Stimulated activated CD8-positive, alpha-beta memory T cell treated with anti-CD3 and anti-CD28 coated beads, Interleukin-4, amount 100 ng/mL, for 24 hours (primary cell): ENCODE results near the gene TGM2.
"Not testable (repeated sequence)": the region's sequence is repeated elsewhere in the genome, so short reads cannot be mapped to it uniquely, and the experiment has no call there.

Experiments
- DNase-seq: peaks from one replicate; pipeline ENCODE4 v3.0.0-alpha.2; 2020; ENCODE audit warnings: low read depth

The TGM2 gene

DNA sequence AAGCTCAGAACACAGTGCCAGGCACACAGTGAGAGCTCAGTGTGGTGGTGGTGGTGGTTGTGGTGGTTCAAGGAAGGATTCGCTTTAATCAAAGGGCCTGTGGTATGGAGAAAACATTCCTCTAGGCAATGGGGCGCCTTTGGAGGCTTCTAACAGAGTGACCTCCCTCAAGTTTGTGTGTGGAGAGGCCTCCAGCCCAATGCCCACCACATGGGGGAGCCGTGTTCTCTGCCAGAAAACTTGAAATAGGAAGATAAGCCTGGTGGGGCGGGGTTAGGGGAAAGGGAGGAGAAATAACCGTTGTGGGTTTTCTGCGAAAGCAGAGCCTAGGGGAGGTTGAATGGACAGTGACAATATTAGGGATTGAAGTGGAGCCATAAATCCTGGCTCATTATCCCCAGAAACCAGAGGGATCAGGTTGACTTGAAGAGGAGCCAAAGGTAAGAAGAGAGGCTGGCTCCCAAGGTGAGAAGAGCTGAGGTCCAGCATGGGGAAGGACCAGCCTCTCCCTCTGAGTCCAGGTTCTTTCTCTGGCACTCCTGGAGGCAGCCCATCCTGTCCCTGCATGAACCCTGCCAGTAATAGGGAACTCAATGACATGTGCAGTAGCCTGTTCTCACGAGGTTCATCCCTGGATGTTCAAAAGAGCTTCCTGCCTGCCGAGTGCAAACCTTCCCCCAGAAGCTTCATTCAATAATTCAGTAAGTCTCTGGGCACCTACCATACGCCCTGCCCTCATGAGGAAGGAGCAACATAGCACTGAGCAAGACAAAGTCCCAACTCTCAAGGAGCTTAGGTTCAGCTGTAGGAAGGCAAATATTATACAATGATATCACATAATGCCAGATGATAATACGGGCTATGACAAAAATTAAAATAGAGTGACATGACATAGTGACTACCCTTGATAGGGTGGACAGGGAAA, 51.4 kb downstream of the TGM2 start:
- DNase-seq, result peak; percentile 6

DNA sequence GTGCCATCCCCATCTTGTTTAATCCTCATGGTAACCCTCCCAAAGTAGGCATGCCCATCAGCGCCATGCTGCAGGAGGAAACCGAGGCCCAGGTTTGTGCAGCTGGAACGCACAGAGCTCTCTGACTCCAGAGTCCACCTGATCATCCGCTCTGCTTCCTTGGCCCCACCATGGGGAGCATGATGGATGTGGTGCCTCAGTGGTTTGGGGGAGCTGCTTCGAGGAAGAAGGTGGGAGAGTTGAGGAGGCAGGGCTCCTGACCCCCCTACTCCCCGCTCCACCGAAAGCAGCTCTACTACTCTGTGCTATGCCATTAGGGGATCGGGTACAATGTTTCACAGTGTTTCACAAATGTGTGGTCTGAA, 52.2 kb downstream of the TGM2 start:
- no peak for DNase-seq

DNA sequence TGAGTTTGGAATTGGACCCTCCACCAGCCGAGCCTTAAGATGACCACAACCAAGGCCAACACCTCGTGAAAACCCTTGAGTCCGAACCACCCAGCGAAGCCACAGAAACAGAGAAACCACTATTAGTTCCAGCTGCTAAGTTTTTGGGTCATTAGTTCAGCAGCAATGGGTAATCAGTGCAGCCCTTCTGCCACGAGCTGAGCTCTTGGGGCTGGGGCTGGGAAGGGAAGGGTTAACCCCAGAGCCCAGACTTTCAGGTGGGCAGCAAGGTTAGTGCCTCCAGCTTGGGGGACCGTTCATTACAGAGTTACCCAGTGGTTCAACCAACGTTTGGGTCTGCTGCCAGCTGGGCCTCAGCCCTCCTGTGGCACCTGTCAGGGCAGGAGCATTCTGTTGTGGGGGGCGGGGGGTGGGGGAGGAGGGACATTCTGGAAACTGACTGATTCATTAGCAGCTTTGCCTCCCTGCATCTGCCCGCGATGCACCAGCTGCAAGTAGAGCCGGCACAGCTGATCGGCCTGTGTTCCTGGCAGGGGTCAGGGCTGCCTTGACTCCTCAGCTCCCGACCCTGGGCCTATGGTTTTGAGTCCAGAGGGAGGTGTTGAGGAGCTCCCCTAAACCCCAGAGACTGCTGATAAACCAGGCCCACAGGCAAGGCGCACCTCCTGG, 52.7 kb downstream of the TGM2 start:
- DNase-seq, result no peak

DNA sequence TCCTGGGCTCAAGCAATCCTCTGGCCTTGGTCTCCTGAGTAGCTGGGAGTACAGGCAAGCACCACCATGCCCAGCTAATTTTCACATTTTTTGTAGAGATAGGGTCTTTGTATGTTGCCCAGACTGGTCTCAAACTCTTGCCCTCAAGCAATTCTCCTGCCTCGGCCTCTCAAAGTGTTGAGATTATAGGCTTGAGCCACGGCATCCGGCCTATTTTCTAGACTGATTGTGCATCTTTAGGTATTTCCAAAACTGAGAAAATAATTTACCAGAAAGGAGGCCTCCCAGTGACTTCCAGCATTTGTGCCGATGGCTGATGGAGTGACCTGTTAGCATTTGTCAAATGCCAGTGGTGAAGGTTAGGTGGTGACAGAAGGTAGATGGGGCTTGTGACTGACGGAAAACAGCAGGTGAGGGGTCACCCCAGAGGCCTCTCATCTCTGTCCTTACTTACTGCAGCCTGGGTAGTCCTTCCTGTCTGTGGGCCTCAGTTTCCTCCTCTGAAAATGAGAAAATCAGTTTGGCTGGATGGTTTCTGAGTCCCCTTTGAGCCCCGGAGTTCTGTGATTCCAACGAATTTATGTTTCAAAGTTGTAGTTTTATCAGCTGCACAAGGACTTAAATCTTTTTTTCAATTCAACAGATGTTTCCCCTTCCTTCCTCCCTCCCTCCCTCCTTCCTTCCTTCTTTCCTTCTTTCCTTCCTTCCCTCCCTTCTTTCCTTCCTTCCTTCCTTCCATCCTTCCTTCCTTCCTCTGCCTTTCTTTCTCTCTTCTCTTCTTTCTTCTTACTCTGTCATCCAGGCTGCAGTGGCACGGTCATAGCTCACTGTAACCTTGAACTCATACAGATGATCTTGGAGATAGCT, 53.5 kb downstream of the TGM2 start:
- DNase-seq, result no peak

DNA sequence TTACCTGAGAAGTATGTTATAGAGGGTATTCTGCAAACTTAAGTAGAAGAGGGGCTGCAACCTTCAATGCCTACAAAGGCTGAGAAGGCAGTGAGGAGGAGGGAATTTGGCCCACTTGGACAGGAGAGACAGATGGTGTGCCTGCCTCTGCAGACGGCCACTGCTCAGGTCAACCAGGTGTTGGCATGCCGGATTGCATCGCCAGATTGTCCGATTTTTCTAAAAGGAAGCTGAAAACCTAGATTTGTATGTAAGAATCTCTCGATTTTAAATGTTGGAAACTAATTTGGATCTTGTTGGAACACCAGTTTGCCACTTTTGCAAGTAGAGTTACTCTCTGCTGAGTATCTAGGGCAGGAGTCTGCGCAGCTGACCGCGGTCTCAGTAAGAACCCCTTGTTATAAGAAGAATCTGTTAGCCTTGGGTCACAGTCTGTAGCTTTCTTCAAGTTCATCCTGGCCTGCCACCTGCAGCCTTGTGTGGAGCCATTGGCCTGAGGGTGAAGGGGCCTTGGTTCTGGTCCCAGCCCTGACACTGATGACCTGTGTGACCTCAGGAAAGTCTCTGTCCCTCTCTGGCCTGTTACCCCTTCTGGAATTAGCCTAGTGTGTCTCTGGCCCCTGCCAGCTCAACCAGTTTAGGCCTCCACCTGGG, 54.4 kb downstream of the TGM2 start:
- no peak for DNase-seq

DNA sequence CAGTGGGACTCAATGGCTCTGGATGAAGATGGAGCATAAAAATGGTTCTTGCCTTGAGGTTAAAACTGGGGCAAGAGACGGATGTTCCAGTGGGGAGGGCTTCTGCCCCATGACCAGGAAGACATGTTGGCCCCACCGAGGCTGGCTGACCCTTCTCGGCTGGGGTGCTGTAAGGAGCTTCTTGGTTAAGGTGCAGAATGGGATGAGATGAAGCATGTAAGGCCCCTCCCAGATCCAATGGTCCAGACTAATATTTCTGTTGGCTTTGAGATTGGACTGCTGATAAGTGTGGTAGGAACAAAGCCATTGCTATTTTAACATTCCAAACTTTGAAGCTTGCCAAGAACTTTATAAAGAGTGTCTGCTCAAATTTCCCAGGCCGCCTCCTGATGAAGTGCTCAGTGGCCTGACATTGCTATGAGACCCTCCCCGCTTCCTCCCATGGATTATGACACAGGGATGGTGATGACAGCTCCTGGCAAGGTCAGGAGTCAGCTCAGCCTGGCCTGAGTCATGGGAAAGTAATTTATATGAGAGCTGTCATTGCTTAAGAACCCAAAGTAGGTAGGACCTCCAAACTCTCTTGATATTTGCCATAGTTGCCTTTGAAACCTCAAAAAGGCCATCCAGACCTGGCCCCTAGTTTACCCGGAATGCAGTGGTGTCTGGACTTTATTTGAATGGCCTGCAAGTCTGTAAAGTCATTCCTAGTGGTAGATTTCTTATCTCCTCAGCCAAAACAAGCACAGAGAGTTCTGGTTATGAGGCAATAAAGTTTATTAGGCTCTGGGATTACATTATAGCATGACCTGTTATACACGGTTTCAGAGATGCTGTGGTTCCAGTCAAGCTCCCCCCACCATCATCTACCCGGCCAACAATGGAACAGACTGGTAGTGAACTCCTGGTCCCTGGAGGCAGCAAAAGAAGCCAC, 55.2 kb downstream of the TGM2 start:
- DNase-seq, result no peak

DNA sequence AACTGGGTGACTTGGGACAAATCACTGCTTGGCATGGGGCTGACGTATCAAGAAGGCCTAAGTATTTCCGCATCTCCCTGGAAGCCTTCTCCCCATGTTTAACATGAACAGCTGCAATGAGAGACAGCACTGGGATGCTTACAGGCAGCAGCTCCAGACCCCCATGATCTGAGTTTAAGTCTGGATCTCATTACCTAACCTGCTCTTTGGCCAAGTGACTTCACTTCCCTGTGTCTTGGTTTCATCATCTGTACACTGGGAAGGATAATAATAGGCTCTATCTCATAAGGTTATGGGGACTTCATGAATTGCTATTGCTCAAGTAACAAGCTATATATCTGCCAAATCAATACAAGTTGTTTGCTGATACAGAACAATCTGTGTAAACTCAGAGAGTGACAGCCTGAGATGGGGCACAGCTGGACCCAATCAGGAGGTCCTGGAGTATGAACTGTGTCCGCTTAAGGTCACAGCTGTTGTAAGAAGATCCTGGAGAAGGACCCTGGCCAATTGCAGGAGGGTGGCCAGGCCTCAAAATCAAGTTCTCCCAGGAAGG, 56.0 kb downstream of the TGM2 start:
- DNase-seq, result no peak

DNA sequence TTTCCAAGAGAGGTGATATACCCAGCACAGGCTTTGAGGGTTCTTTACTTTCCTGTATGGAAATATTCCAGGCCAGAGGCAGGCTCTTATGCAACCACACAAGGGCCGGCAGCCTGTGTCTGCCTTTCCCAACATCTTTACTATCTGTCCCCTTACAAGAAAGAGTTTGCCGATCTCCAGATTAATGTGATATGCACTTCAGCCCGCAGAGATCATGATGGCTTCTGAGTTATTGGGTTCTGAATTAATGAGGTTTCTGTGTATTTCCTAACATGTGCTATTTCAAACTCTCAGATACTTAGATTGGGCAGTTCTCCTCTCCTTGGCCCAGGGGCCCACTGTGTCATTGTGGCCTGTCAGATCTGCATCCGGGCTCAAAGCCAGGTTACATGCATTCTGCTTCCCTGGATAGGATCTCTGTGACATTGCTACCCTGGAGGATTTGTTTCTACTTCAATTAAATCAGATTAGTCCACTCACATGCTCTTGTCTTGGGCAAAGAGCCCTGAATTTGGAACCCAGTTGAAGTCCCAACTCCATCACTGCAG, 56.6 kb downstream of the TGM2 start:
- DNase-seq, result no peak

DNA sequence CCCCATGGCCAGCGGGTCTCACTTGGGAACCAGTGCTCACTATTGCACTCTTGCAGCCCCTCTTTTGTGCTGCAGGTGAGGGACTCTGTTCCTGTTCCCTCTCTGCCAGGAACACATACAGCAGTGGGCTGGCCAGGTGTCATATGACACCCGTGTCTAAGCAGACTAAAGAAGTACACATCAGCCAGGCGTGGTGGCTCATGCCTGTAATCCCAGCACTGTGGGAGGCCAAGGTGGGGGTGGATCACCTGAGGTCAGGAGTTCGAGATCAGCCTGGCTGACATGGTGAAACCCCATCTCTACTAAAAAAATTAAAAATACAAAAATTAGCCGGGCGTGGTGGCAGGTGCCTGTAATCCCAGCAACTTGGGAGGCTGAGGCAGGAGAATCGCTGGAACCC, 57.2 kb downstream of the TGM2 start:
- DNase-seq, result not testable (repeated sequence)

DNA sequence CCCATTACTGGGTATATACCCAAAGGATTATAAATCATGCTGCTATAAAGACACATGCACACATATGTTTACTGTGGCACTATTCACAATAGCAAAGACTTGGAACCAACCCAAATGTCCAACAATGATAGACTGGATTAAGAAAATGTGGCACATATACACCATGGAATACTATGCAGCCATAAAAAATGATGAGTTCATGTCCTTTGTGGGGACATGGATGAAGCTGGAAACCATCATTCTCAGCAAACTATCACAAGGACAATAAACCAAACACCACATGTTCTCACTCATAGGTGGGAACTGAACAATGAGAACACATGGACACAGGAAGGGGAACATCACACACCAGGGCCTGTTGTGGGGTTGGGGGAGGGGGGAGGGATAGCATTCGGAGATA, 57.7 kb downstream of the TGM2 start:
- DNase-seq, result not testable (repeated sequence)

DNA sequence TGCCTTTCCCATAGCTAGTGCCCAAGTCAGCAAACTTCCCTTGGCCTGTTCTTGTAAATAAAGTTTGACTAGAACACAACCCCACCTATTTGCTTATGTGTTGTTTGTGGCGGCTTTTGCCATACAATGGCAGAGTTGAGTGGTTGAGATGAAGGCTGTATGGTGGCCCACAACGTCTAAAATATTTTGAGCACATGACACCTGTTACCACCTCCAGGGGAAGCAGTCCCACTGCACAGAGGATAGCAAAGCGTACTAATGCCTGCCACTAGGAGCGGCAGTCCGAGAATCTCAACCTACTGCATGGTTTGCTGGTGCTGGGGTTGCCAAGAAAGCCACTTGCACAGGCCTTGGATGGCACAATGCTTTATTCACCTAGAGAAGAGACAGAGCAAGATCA, 58.6 kb downstream of the TGM2 start:
- no peak for DNase-seq

DNA sequence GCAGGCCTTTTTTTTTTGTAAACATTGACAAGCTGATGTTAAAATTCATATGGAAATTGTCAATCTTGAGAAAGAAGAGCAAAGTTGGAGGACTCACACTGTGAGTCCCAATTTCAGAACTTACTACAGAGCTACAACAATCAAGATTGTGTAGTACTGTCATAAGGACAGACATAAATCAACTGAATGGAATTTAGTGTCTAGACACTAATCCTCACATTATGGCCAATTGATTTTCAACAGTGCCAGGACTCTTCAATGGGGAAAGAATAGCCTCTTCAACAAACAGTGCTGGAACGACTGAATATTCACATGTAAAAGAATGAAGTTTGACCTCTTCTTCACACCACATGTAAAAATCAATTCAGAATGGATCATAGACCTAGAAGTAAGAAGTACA, 60.8 kb downstream of the TGM2 start:
- DNase-seq, result no peak

DNA sequence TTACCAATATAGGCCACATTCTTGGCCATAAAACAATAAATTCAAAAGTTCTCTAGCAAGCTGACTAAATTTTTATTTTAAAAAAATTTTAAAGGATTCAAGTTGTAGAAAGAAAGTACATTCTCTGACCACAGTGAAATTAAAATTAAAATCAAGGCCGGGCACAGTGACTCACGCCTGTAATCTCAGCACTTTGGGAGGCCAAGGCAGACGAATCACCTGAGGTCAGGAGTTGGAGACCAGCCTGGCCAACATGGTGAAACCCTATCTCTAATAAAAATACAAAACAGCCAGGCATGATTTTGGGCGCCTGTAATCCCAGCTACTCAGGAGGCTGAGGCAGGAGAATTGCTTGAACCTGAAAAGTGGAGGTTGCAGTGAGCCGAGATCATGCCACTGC, 62.9 kb downstream of the TGM2 start:
- DNase-seq, result not testable (repeated sequence)

DNA sequence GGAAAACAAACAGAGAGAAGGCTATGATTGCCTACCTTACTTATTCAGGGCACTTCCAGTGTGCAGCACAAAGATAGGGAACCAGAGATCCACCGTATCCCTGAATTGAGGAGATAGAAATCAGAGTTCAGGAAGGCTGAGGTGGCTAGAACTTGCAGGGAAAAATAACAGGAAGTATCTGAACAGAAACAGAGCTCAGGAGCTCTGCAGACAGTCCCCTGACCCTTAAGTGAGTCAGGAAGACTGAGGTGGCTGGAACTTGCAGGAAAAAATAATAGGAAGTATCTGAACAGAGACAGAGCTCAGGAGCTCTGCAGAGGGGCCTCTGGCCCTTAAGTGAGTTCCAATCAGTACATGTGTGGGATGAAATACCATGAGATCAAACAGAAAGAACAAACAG, 66.1 kb downstream of the TGM2 start:
- no peak for DNase-seq

DNA sequence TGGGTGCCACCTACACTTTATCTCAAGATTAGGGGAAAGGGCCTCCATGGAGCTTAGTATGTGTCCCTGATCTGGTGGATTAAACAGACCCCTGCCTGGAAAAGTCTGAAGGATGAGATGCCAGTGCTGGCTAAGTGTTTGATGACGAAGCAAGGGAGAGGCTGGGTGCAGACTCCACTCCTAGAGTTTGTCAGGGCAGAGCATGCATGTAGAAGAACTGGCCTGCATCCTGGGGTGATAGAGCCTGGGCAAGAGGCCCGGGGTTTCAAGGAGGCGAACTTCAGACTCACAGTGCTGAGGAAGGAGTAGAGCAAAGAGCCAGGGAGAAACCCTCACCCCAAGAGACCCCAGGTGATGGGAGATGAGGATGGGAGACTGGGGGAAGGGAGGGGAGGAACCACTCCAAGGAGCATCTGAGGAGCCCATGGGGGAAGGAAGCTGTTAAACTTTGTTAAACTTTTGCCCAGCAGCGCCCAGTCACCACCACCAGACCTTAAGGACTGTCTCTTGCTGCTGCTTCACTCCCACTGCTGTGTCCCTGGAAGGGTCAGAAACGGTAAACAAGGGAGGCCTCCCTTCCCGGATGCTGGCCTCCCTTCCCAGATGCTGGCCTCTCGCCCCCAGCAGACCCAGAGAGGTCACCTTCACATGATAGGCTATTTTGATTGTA, 69.9 kb downstream of the TGM2 start:
- DNase-seq, result no peak

DNA sequence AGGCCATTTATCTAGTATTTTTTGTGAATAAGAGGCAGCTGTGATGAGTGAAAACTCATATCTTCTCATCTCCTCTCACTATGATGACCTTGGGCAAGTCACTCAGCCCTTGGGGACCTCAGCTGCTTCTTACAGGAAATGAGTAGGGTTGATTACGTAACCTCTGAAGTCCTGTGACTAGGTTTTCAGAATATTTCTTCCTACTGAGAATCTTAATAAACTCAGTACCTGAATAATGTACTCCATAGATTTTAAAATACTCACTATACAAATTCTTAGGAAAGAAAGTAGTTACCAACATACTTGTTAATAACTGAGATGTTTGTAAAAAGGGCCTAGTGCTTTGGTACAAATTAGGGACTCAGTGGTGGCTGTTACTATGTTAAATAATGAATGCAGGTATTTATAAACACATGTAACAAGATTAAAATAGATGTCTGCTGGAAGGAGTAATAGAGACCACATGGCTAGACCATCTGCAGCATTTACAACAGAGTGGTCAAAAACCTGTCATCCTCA, 70.6 kb downstream of the TGM2 start:
- DNase-seq, result no peak

DNA sequence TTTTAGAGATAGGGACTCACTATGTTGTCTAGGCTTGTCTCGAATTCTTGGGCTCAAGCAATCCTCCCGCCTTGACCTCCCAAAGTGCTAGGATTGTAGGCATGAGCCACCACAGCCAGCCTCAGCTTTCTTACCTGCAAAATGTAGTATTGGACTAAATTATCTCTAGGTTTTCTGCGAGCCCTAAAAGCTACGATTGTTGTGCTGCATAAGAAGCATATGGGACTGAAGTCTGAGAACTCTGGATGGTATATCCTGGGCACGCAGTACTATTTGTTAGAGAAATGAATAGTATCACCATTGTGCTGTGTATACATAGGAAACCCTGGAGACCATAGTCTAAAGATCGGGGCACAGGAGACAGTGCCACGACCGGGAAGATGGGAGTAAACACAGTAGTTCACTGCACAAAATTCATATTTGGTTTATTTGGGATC, 71.4 kb downstream of the TGM2 start:
- DNase-seq, result no peak

DNA sequence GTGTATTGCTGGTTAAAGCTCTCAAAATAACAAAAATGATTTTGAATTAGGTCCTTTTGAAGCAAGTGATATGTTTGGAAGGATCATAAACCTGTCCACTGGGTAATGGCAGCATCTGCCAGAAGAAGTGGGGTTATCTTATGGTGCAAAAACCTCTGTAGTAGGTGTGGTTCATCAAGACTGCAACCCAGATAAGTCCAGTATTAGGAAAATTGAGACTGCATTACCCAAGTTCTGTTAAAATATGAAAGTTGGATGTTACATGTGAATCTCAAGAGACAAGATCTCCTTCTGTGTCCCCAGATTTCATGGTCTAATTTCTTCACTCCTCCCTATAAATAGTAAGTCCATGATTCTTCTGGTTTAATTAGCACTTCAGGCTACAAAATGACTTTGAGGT, 72.2 kb downstream of the TGM2 start:
- DNase-seq, result no peak

DNA sequence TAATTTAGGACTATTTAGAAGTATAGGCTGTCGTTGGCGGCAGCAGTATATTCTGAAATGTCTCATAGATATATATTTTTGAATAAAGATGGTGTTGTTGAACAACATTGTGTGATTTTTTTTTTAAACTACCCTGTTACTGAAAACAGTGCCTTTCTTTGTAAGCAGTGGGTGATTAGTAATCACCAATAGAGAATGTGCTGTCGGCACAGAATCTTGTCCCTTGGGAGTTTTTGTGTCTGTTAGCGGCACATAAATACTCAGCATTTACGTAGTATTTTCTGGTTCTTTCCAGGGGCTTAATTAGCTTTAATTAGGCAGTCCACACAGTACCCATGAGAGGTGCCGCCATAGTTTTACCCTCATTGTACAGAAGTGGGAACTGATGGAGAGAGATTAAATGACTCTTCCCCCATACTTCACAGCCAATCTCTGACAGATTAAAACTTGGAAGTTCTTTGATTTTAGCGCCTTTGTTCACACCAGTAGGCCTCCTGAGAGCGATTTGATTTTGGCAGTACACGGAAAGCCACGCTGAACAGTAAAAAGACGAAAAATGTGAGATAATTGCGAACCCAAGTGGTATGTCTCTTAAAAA, 72.7 kb downstream of the TGM2 start:
- no peak for DNase-seq
